Fibroblast of lung (primary cell): ENCODE data around the gene SKIL.

ENCODE experiments used
- EZH2 ChIP-seq: IDR thresholded peaks from 2 replicates; pipeline ENCODE4 v1.5.1; 2012; ENCODE audit warnings: low read length, control low read depth, mild to moderate bottlenecking; ENCODE audit errors: missing control alignments
- TF ChIP-seq, protein P1 (sequence below), 2 donors: IDR thresholded peaks in 1 of 2; conservative IDR thresholded peaks in 1 of 2; 1 replicate in 1 of 2; 2 replicates in 1 of 2; pipeline ENCODE4 v1.5.1; 2011 to 2012; ENCODE audit warnings: low read length in 2 of 2, control low read depth in 1 of 2, inconsistent platforms in 1 of 2, low read depth in 1 of 2, mild to moderate bottlenecking in 1 of 2

DNA sequence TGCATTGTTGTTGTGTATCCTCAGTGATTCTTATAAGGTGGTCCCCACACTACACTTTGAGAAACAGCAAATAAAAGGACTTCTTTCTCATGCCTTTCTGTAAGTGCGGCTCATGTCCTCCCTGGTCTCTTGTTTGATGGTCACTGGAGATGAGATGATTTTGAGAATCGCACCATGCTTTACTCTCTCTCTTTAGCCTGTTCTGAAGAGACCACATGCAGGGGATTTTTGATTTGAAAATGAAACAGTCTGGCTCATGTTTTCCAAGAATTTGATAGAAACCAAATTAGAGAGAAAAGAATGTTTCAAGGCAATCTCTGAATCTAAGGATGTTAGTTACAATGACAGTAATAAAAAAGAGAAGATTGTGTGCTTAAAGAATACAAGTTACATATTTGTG, 79.2 kb downstream of the SKIL start:
- TF ChIP-seq, protein P1, sequence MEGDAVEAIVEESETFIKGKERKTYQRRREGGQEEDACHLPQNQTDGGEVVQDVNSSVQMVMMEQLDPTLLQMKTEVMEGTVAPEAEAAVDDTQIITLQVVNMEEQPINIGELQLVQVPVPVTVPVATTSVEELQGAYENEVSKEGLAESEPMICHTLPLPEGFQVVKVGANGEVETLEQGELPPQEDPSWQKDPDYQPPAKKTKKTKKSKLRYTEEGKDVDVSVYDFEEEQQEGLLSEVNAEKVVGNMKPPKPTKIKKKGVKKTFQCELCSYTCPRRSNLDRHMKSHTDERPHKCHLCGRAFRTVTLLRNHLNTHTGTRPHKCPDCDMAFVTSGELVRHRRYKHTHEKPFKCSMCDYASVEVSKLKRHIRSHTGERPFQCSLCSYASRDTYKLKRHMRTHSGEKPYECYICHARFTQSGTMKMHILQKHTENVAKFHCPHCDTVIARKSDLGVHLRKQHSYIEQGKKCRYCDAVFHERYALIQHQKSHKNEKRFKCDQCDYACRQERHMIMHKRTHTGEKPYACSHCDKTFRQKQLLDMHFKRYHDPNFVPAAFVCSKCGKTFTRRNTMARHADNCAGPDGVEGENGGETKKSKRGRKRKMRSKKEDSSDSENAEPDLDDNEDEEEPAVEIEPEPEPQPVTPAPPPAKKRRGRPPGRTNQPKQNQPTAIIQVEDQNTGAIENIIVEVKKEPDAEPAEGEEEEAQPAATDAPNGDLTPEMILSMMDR (conservative IDR thresholded peaks at IDR 0.05 in 1 of 2, IDR thresholded peaks at IDR 0.05 in 1 of 2; ENCODE audit: low read depth in 1 of 2, low read length in 2 of 2): no peak
- TF ChIP-seq EZH2: no peak
